Measurements from ENCODE around the gene GRAMD2A. TPM values are rescaled to one million over a fixed set of nuclear protein-coding genes. Genes with fewer than 3 reads are reported as not detected.

GRAMD2A gene
- total and polyA plus RNA-seq, 10 of the 15 experiments (the other 5 are each of a cell fraction or from before 2014, with no cell fraction given) = 0.02 to 0.35 TPM; not detected in 8

GRCh38 chr15:72220687-72221086, 23.1 kb upstream of the GRAMD2A start:
- ChIA-PET POLR2A (interaction anchor here (1.0 kb wide), 1 partner anchor 20 kb away, joined by 4 read pairs; no protein-coding TSS in a partner anchor), RAD21 (ENCODE audit: unreplicated experiment) (interaction anchor here (0.9 kb wide), 1 partner anchor 17 kb away, joined by 3 read pairs; no protein-coding TSS in a partner anchor), SMC1A (ENCODE audit: uncharacterized antibody, unreplicated experiment) (no interaction called here), CTCF (interaction anchor here (0.9 to 1.0 kb wide), 2 partner anchors 21 to 92 kb away, joined by 3 to 6 read pairs; no protein-coding TSS in a partner anchor)
- Histone ChIP-seq H3K9ac (ENCODE audit: control insufficient read depth, insufficient read depth, low read length) (no peak overlapping the region), H3K79me2 (ENCODE audit: control insufficient read depth, insufficient read depth, low read length) (peaks cover 86% of the 10 kb centered on the region), H3K36me3 (ENCODE audit: control insufficient read depth in 2 of 2, insufficient read depth in 2 of 2, low read length in 1 of 2) (peaks cover 23 to 84% of the 10 kb centered on the region in 2 experiments), H3K9me3 (replicated peaks; ENCODE audit: control insufficient read depth, insufficient read depth, low read length) (no peaks in the 10 kb centered on the region), H3K4me1 (ENCODE audit: control insufficient read depth, insufficient read depth, low read length) (peaks cover 26% of the 10 kb centered on the region), H3K27ac (ENCODE audit: control insufficient read depth, insufficient read depth) (no peak overlapping the region), H3K27me3 (replicated peaks in 1 of 2; ENCODE audit: control insufficient read depth in 2 of 2, insufficient read depth in 2 of 2, low read length in 1 of 2) (no peaks in the 10 kb centered on the region), H4K20me1 (ENCODE audit: control insufficient read depth, insufficient read depth) (peaks cover 46% of the 10 kb centered on the region), H3K4me2 (ENCODE audit: control insufficient read depth, insufficient read depth) (no peak overlapping the region), H3K4me3 (no peak overlapping the region), H2AFZ (ENCODE audit: control insufficient read depth, low read depth, low read length) (no peak overlapping the region)
- no peak for DNase-seq (ENCODE audit: low read depth, low spot score)
- WGBS (ENCODE audit: insufficient coverage, insufficient replicate concordance, low lambda C conversion rate, missing lambda C conversion rate) = 100% methylated on average over 1 of the region's 1 CpG
- BruUV-seq (replicated peaks) = no TSS peak
- in situ Hi-C loops (cut with MboI) (no loop called here), intact Hi-C loops (cut with micrococcal nuclease; ENCODE audit: unreplicated experiment) (no loop called here)
- TF ChIP-seq TAF1 (IDR thresholded peaks at IDR 0.05; ENCODE audit: borderline replicate concordance, low read depth, low read length) (no peak), NR2F1 (conservative IDR thresholded peaks at IDR 0.05) (no peak), EGR1 (IDR thresholded peaks at IDR 0.05; ENCODE audit: borderline replicate concordance in 1 of 2, low read depth in 2 of 2, low read length in 2 of 2) (no peak), USF2 (IDR thresholded peaks at IDR 0.05; ENCODE audit: borderline replicate concordance, low read depth, low read length) (no peak), MTA2 (IDR thresholded peaks at IDR 0.05; ENCODE audit: low read depth) (no peak), HCFC1 (IDR thresholded peaks at IDR 0.05; ENCODE audit: low read length) (no peak), CBX3 (IDR thresholded peaks at IDR 0.05; ENCODE audit: borderline replicate concordance, low read depth) (no peak)
- no peak for ATAC-seq
- FAIRE-seq = no peak
